Prostate gland (tissue), 2 donors: ENCODE measurements around the gene KIFC3.

Source experiments
- CTCF ChIP-seq, 4 experiments: fragments of 200-600 bp in 2 of 4; fragments of 450-650 bp in 2 of 4; sonication (generic) in 2 of 4; IDR thresholded peaks; 1 replicate in 3 of 4; 2 replicates in 1 of 4; pipeline ENCODE4 v1.5.1; 2016 to 2019; ENCODE audit warnings: antibody characterized with exemption in 4 of 4, mild to moderate bottlenecking in 2 of 4, moderate library complexity in 2 of 4
- POLR2AphosphoS5 ChIP-seq: sonication (generic); formaldehyde crosslinking; IDR thresholded peaks from one replicate; pipeline ENCODE4 v1.6.1; 2017; ENCODE audit warnings: antibody characterized with exemption

- TF ChIP-seq CTCF (IDR thresholded peaks at IDR 0.05) = no peak
- no peak for TF ChIP-seq POLR2AphosphoS5
Observed at GRCh38 chr16:57756424-57757325, 45.6 kb downstream of the KIFC3 start.
